ENCODE measurements around the gene KDELR3. TPM values are rescaled to one million over a fixed set of nuclear protein-coding genes. Genes with fewer than 3 reads are reported as not detected.
A peak's percentile ranks its signal among the peaks of the same experiment; 100 is the strongest.

KDELR3 gene
- polyA plus RNA-seq, 3 donors = not detected

- Histone ChIP-seq H4K20me1 (ENCODE audit: insufficient read depth, low read length) (peaks cover 6% of the 10 kb centered on the region), H3K9me3 (replicated peaks in 1 of 2; ENCODE audit: control insufficient read depth in 1 of 2, insufficient read depth in 1 of 2, low read length in 2 of 2) (peaks cover 0 to 29% of the 10 kb centered on the region in 2 donors), H3K9ac (ENCODE audit: insufficient read depth, low read length, poor library complexity, severe bottlenecking) (no peak overlapping the region), H3K4me3 (replicated peaks in 1 of 3; ENCODE audit: low read depth in 2 of 3, low read length in 3 of 3) (no peak overlapping the region), H3K27me3 (ENCODE audit: control insufficient read depth in 2 of 2, insufficient read depth in 2 of 2, low read length in 2 of 2) (peaks cover 52 to 85% of the 10 kb centered on the region in 2 donors), H3K27ac (ENCODE audit: low read depth in 1 of 2, low read length in 2 of 2) (no peak overlapping the region), H3K4me1 (ENCODE audit: control insufficient read depth in 1 of 2, insufficient read depth in 2 of 2, low read length in 2 of 2) (peaks cover 3 to 6% of the 10 kb centered on the region in 2 donors), H3K79me2 (ENCODE audit: insufficient read depth, low read length) (no peaks in the 10 kb centered on the region), H2AFZ (ENCODE audit: insufficient read depth, low read depth, low read length, poor library complexity, severe bottlenecking) (no peak overlapping the region), H3K4me2 (replicated peaks; ENCODE audit: extremely low read depth, low read length, poor library complexity, severe bottlenecking) (peak overlapping the region; percentile 49), H3K36me3 (replicated peaks in 1 of 2; ENCODE audit: control insufficient read depth in 1 of 2, insufficient read depth in 2 of 2, low read length in 2 of 2) (no peaks in the 10 kb centered on the region)
- WGBS (ENCODE audit: insufficient coverage) = 0% methylated on average over 62 of the region's 90 CpGs
- Mint-ChIP-seq H3K27me3 (ENCODE audit: low read depth in 3 of 3) (peaks cover 83 to 94% (median 89%) of the 10 kb centered on the region in 3 donors), H3K36me3 (peaks cover 6 to 11% of the 10 kb centered on the region in 2 donors), H3K4me1 (peaks cover 8% of the 10 kb centered on the region), H3K9me3 (peaks cover 0 to 18% (median 8%) of the 10 kb centered on the region in 7 donors), H3K27ac (no peak overlapping the region), H3K4me3 (peak overlapping the region; percentile 16 to 86)
- intact Hi-C loops (cut with micrococcal nuclease) = no loop called here
- DNase-seq = no peak
- TF ChIP-seq CTCF (IDR thresholded peaks at IDR 0.05) = no peak
Measured at GRCh38 chr22:38455530-38456271, 12.2 kb upstream of the KDELR3 start.

- Histone ChIP-seq H4K20me1 (ENCODE audit: insufficient read depth, low read length) (peaks cover 6% of the 10 kb centered on the region), H3K27ac (ENCODE audit: low read depth in 1 of 2, low read length in 2 of 2) (no peak overlapping the region), H3K36me3 (replicated peaks in 1 of 2; ENCODE audit: control insufficient read depth in 1 of 2, insufficient read depth in 2 of 2, low read length in 2 of 2) (no peaks in the 10 kb centered on the region), H3K4me1 (ENCODE audit: control insufficient read depth in 1 of 2, insufficient read depth in 2 of 2, low read length in 2 of 2) (peaks cover 4 to 8% of the 10 kb centered on the region in 2 donors), H3K4me2 (replicated peaks; ENCODE audit: extremely low read depth, low read length, poor library complexity, severe bottlenecking) (peak overlapping the region; percentile 49), H3K79me2 (ENCODE audit: insufficient read depth, low read length) (no peaks in the 10 kb centered on the region), H3K4me3 (replicated peaks in 1 of 3; ENCODE audit: low read depth in 2 of 3, low read length in 3 of 3) (no peak overlapping the region), H3K9ac (ENCODE audit: insufficient read depth, low read length, poor library complexity, severe bottlenecking) (no peak overlapping the region), H3K27me3 (ENCODE audit: control insufficient read depth in 2 of 2, insufficient read depth in 2 of 2, low read length in 2 of 2) (peaks cover 59 to 86% of the 10 kb centered on the region in 2 donors), H3K9me3 (replicated peaks in 1 of 2; ENCODE audit: control insufficient read depth in 1 of 2, insufficient read depth in 1 of 2, low read length in 2 of 2) (peaks cover 0 to 36% of the 10 kb centered on the region in 2 donors), H2AFZ (ENCODE audit: insufficient read depth, low read depth, low read length, poor library complexity, severe bottlenecking) (no peak overlapping the region)
- Mint-ChIP-seq H3K27ac (no peak overlapping the region), H3K27me3 (ENCODE audit: low read depth in 3 of 3) (peaks cover 84 to 94% (median 90%) of the 10 kb centered on the region in 3 donors), H3K36me3 (peaks cover 6 to 11% of the 10 kb centered on the region in 2 donors), H3K4me3 (peak overlapping the region; percentile 20 to 86), H3K4me1 (peaks cover 9% of the 10 kb centered on the region), H3K9me3 (peaks cover 0 to 21% (median 8%) of the 10 kb centered on the region in 7 donors)
- no peak for TF ChIP-seq CTCF (IDR thresholded peaks at IDR 0.05)
- intact Hi-C loops (cut with micrococcal nuclease) = no loop called here
- no peak for DNase-seq
- WGBS (ENCODE audit: insufficient coverage) = 42% methylated on average over 14 of the region's 17 CpGs
Measured at GRCh38 chr22:38456272-38456835, 11.5 kb upstream of the KDELR3 start.
